Gastroesophageal sphincter (tissue), 3 donors: Measurements from ENCODE around the gene ADAMTS14.

Source experiments
- CTCF ChIP-seq, 4 experiments: fragments of 200-600 bp in 2 of 4; fragments of 450-650 bp in 2 of 4; sonication (generic) in 1 of 4; IDR thresholded peaks; one replicate each; pipeline ENCODE4 v1.5.1; 2017 to 2019; ENCODE audit warnings: antibody characterized with exemption in 4 of 4, mild to moderate bottlenecking in 2 of 4, moderate library complexity in 2 of 4
- POLR2AphosphoS5 ChIP-seq: sonication (generic); formaldehyde crosslinking; IDR thresholded peaks from one replicate; pipeline ENCODE4 v1.6.1; 2017; ENCODE audit warnings: antibody characterized with exemption

- TF ChIP-seq POLR2AphosphoS5 (no peak), CTCF (IDR thresholded peaks at IDR 0.05) (no peak)
These were observed 19.3 kb downstream of the ADAMTS14 start for GRCh38 chr10:70691611-70692010.
